Kidney (tissue), 14 donors: ENCODE results near the gene TSEN34. TPM values are rescaled to one million over a fixed set of nuclear protein-coding genes. Genes with fewer than 3 reads are reported as not detected.

Experiments
- DNase-seq, 5 donors: peaks; one replicate each; pipeline ENCODE4 v3.0.0-alpha.2; 2013 to 2020
- FAIRE-seq: peaks from 2 replicates; lab custom pipeline; 2012; peaks lifted over from hg19 to GRCh38; lab: Jason Lieb, UNC
- H3K27ac ChIP-seq, 2 donors: one replicate each; pipeline ENCODE4 v1.7.0; 2013; ENCODE audit warnings: low read depth in 2 of 2, low read length in 2 of 2, inconsistent platforms in 1 of 2
- H3K27me3 ChIP-seq: one replicate; pipeline ENCODE4 v1.7.1; 2013; ENCODE audit warnings: low read length, inconsistent platforms; ENCODE audit not compliant: control insufficient read depth, insufficient read depth
- H3K36me3 ChIP-seq, 3 donors: one replicate each; pipeline versions ENCODE4 v1.7.0 to v1.7.1; 2013; ENCODE audit warnings: low read length in 3 of 3, control low read depth in 1 of 3, inconsistent platforms in 1 of 3; ENCODE audit not compliant: insufficient read depth in 3 of 3, control insufficient read depth in 2 of 3
- H3K4me1 ChIP-seq, 3 donors: one replicate each; pipeline versions ENCODE4 v1.7.0 to v1.7.1; 2013; ENCODE audit warnings: low read length in 3 of 3, inconsistent platforms in 1 of 3, low read depth in 1 of 3; ENCODE audit not compliant: control insufficient read depth in 2 of 3, insufficient read depth in 2 of 3
- H3K4me3 ChIP-seq, 3 donors: one replicate each; pipeline versions ENCODE4 v1.7.0 to v1.8.1; 2013; ENCODE audit warnings: low read length in 3 of 3, control low read depth in 1 of 3, inconsistent platforms in 1 of 3
- H3K9ac ChIP-seq, 3 donors: one replicate each; pipeline versions ENCODE4 v1.7.0 to v1.7.1; 2013; ENCODE audit warnings: low read length in 3 of 3, control low read depth in 1 of 3, inconsistent platforms in 1 of 3
- H3K9me3 ChIP-seq, 3 donors: one replicate each; pipeline versions ENCODE4 v1.7.0 to v1.7.1; 2013; ENCODE audit warnings: low read length in 3 of 3, control low read depth in 1 of 3, inconsistent platforms in 1 of 3; ENCODE audit not compliant: control insufficient read depth in 2 of 3, insufficient read depth in 1 of 3
- intact Hi-C: fragments of 100-400 bp; cut with DNase I; formaldehyde crosslinking; loops from one replicate; pipeline ENCODE4 v1.11.1; 2022
- polyA plus RNA-seq: library from polyadenylated mRNA; stranded (reverse); fragments of 350-450 nt; fragmentation: Illumina TruSeq; extraction: RNeasy Lipid Tissue Mini Kit (QIAGEN cat#74804); gene quantifications from one replicate; pipeline ENCODE4 v1.2.3, GENCODE V29; 2014; ENCODE audit warnings: low read depth, low replicate concordance; ENCODE audit not compliant: insufficient read depth
- total RNA-seq: library from RNA; stranded (reverse); fragmentation: NEBNext Ultra II Directional; extraction: Animal tissue kit (Norgen Biotek cat#: 25700); gene quantifications from one replicate; pipeline ENCODE4 v1.2.1, GENCODE V29; 2021
- TF ChIP-seq, protein P1 (sequence below): IDR thresholded peaks from 3 replicates; pipeline ENCODE4 v1.5.1; 2012; ENCODE audit warnings: mild to moderate bottlenecking, moderate library complexity, borderline replicate concordance; ENCODE audit not compliant: insufficient read depth; ENCODE audit errors: extremely low read depth
- donor health status: control.
- donor health status: control.
- donor health status: control.
- donor health status: control.
- donor health status: control.
- donor health status: DM: yes; HTN: yes; CAD: no.
- donor health status: Normal renal cell carcinoma (clear cell type).

Gene TSEN34
- total and polyA plus RNA-seq, 2 donors from 2014 or later: 33.8 to 51.0 TPM

DNA sequence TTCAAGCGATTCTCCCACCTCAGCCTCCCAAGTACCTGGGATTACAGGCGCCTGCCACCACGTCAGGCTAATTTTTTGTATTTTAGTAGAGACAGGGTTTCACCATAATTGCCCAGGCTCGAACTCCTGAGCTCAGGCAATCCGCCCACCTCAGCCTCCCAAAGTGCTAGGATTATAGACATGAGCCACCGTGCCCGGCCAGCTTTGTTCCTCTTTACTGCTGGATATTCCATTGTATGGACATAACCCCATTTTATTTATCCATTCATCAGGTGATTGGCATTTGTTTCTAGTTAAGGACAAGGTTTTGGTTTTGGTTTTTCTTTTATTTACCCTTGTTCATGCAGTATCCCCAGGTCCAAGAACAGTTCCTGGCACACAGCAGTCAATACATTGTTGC is 5.4 kb downstream of the TSEN34 start:
- no peak overlapping the region for H3K4me3 ChIP-seq
- no peaks in the 10 kb centered on the region for H3K9me3 ChIP-seq
- FAIRE-seq (no peak), DNase-seq (peak in 1 of 5 donors; percentile 46)
- peaks cover 3 to 11% (median 6%) of the 10 kb centered on the region in 3 donors for H3K4me1 ChIP-seq
- TF ChIP-seq, protein P1, sequence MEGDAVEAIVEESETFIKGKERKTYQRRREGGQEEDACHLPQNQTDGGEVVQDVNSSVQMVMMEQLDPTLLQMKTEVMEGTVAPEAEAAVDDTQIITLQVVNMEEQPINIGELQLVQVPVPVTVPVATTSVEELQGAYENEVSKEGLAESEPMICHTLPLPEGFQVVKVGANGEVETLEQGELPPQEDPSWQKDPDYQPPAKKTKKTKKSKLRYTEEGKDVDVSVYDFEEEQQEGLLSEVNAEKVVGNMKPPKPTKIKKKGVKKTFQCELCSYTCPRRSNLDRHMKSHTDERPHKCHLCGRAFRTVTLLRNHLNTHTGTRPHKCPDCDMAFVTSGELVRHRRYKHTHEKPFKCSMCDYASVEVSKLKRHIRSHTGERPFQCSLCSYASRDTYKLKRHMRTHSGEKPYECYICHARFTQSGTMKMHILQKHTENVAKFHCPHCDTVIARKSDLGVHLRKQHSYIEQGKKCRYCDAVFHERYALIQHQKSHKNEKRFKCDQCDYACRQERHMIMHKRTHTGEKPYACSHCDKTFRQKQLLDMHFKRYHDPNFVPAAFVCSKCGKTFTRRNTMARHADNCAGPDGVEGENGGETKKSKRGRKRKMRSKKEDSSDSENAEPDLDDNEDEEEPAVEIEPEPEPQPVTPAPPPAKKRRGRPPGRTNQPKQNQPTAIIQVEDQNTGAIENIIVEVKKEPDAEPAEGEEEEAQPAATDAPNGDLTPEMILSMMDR: no peak
- H3K27ac ChIP-seq: no peak overlapping the region
- no peak overlapping the region for H3K9ac ChIP-seq
- intact Hi-C loops: no loop called here
- no peaks in the 10 kb centered on the region for H3K27me3 ChIP-seq
- H3K36me3 ChIP-seq: peaks cover under 1 to 8% (median 4%) of the 10 kb centered on the region in 3 donors

DNA sequence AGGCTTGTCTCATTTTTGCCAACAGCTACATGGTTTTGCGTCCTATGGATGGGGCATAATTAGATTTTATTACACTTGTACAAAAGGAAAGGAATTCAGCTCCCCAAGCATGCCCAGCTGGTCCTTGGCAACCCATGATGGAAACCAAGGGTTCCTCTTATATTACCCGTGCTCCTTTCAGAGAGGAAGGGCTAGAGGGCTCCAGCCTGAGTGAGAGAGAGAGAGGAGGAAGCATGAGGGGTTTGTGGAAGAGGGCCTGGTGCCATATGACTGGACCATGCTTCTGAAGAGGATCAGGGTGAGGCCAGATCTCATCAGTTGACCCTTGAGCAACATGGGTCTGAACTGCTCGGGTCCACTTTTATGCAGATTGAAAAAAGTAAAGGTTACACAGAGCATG is 6.0 kb downstream of the TSEN34 start:
- intact Hi-C loops: no loop called here
- H3K9ac ChIP-seq: no peak overlapping the region
- peak in 1 of 5 donors; percentile 3 for DNase-seq
- H3K4me3 ChIP-seq: no peak overlapping the region
- no peaks in the 10 kb centered on the region for H3K27me3 ChIP-seq
- H3K36me3 ChIP-seq: peaks cover 4 to 9% (median 5%) of the 10 kb centered on the region in 3 donors
- no peak for FAIRE-seq
- H3K9me3 ChIP-seq: no peaks in the 10 kb centered on the region
- peaks cover 3 to 11% (median 5%) of the 10 kb centered on the region in 3 donors for H3K4me1 ChIP-seq
- no peak overlapping the region for H3K27ac ChIP-seq
- TF ChIP-seq, protein P1: no peak

DNA sequence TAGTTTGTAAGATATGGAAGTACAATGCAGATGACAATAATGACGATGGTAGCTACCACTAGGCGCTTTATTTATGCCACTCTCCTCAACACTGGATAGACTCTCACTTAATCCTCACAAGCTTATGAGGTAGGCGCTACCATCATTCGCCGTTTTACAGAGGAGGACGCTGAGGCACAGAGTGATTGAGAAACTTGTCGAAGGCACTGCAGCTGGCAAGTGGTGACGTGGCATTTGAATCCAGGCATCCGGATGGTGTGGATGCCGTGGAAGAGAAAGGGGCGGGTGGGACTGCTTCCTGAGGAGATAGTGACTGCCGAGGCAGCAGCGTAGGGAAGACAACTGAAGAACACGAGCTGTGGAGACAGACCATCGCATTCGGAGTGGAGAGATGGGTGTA is 8.3 kb downstream of the TSEN34 start:
- Histone ChIP-seq H3K36me3 (peaks cover 7 to 16% (median 13%) of the 10 kb centered on the region in 3 donors), H3K9ac (no peak overlapping the region), H3K4me3 (no peak overlapping the region), H3K4me1 (peaks cover 11 to 23% (median 13%) of the 10 kb centered on the region in 3 donors), H3K27ac (no peak overlapping the region), H3K9me3 (no peaks in the 10 kb centered on the region), H3K27me3 (no peaks in the 10 kb centered on the region)
- TF ChIP-seq, protein P1: no peak
- intact Hi-C loops: no loop called here
- FAIRE-seq (no peak), DNase-seq (peak in 1 of 5 donors; percentile 57)
